T-helper 9 cell (primary cell): ENCODE results near the gene HS6ST1.
"Not testable (repeated sequence)": the region's sequence is repeated elsewhere in the genome, so short reads cannot be mapped to it uniquely, and the experiment has no call there.

Experiments
- DNase-seq: peaks from one replicate; pipeline ENCODE4 v3.0.0-alpha.2; 2020

Gene HS6ST1

GRCh38 chr2:128321784-128322714, 3.4 kb upstream of the HS6ST1 start:
- peak; percentile 76 for DNase-seq

- DNase-seq: no peak
These were observed 2.5 kb upstream of the HS6ST1 start for GRCh38 chr2:128320906-128321771.

GRCh38 chr2:128320192-128320905, 1.7 kb upstream of the HS6ST1 start:
- DNase-seq: no peak

GRCh38 chr2:128319631-128320191, 1.0 kb upstream of the HS6ST1 start:
- DNase-seq: no peak

GRCh38 chr2:128318245-128318644, 423 bp downstream of the HS6ST1 start:
- DNase-seq: not testable (repeated sequence)

- not testable (repeated sequence) for DNase-seq
These were observed 806 bp downstream of the HS6ST1 start for GRCh38 chr2:128317899-128318225.

- no peak for DNase-seq
These were observed 1.3 kb downstream of the HS6ST1 start for GRCh38 chr2:128317181-128317898.

- no peak for DNase-seq
These were observed 1.9 kb downstream of the HS6ST1 start for GRCh38 chr2:128316777-128317180.

GRCh38 chr2:128315829-128316776, 2.6 kb downstream of the HS6ST1 start:
- DNase-seq: no peak

GRCh38 chr2:128315122-128315828, 3.4 kb downstream of the HS6ST1 start:
- DNase-seq: no peak

GRCh38 chr2:128314348-128315121, 4.1 kb downstream of the HS6ST1 start:
- DNase-seq: no peak

GRCh38 chr2:128313931-128314347, 4.7 kb downstream of the HS6ST1 start:
- DNase-seq: no peak

GRCh38 chr2:128313091-128313836, 5.4 kb downstream of the HS6ST1 start:
- DNase-seq: no peak

- no peak for DNase-seq
These were observed 6.3 kb downstream of the HS6ST1 start for GRCh38 chr2:128312411-128312810.

- DNase-seq: no peak
These were observed 6.8 kb downstream of the HS6ST1 start for GRCh38 chr2:128311755-128312341.

- no peak for DNase-seq
These were observed 7.4 kb downstream of the HS6ST1 start for GRCh38 chr2:128311216-128311754.

GRCh38 chr2:128310761-128311160, 7.9 kb downstream of the HS6ST1 start:
- no peak for DNase-seq
